ENCODE data around the gene RNPEPL1. TPM values are rescaled to one million over a fixed set of nuclear protein-coding genes. Genes with fewer than 3 reads are reported as not detected.

The RNPEPL1 gene
- total and polyA plus RNA-seq, 7 donors: 23.1 to 136 (median 64.3) TPM

- Histone ChIP-seq H3K4me1 (peaks cover 0 to 23% (median 15%) of the 10 kb centered on the region in 4 donors), H3K9me3 (no peaks in the 10 kb centered on the region), H3K36me3 (peaks cover 8 to 46% (median 33%) of the 10 kb centered on the region in 4 donors), H3K27ac (peak overlapping the region; percentile 40 to 69 (median 67)), H3K4me3 (no peak overlapping the region), H3K27me3 (no peaks in the 10 kb centered on the region)
- TF ChIP-seq, protein P1, sequence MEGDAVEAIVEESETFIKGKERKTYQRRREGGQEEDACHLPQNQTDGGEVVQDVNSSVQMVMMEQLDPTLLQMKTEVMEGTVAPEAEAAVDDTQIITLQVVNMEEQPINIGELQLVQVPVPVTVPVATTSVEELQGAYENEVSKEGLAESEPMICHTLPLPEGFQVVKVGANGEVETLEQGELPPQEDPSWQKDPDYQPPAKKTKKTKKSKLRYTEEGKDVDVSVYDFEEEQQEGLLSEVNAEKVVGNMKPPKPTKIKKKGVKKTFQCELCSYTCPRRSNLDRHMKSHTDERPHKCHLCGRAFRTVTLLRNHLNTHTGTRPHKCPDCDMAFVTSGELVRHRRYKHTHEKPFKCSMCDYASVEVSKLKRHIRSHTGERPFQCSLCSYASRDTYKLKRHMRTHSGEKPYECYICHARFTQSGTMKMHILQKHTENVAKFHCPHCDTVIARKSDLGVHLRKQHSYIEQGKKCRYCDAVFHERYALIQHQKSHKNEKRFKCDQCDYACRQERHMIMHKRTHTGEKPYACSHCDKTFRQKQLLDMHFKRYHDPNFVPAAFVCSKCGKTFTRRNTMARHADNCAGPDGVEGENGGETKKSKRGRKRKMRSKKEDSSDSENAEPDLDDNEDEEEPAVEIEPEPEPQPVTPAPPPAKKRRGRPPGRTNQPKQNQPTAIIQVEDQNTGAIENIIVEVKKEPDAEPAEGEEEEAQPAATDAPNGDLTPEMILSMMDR (IDR thresholded peaks at IDR 0.05): no peak
- no peak for TF ChIP-seq EP300 (IDR thresholded peaks at IDR 0.05)
- no peak for TF ChIP-seq POLR2AphosphoS5 (IDR thresholded peaks at IDR 0.05)
- no peak for TF ChIP-seq POLR2A (IDR thresholded peaks at IDR 0.05)
- no peak for DNase-seq
- WGBS, 2 donors: 89 to 92% methylated on average over 12 of the region's 12 CpGs
- intact Hi-C loops (cut with DNase I): no loop called here
Observed at GRCh38 chr2:240579071-240579762, 10.9 kb downstream of the RNPEPL1 start.

GRCh38 chr2:240579771-240580614 is 11.7 kb downstream of the RNPEPL1 start:
- 35 to 60% methylated on average over 27 of the region's 27 CpGs for WGBS, 2 donors
- Histone ChIP-seq H3K36me3 (peaks cover 8 to 38% (median 27%) of the 10 kb centered on the region in 4 donors), H3K9me3 (no peaks in the 10 kb centered on the region), H3K27ac (peak overlapping the region; percentile 40 to 69 (median 67)), H3K4me1 (peaks cover 0 to 31% (median 23%) of the 10 kb centered on the region in 4 donors), H3K4me3 (no peak overlapping the region), H3K27me3 (no peaks in the 10 kb centered on the region)
- peak; percentile 88 for DNase-seq
- intact Hi-C loops (cut with DNase I): no loop called here
- TF ChIP-seq POLR2A (IDR thresholded peaks at IDR 0.05) (no peak), POLR2AphosphoS5 (IDR thresholded peaks at IDR 0.05) (peak in 2 of 4 donors; percentile 41 to 55)

- TF ChIP-seq EP300 (IDR thresholded peaks at IDR 0.05): no peak
- no peak for TF ChIP-seq POLR2AphosphoS5 (IDR thresholded peaks at IDR 0.05)
- TF ChIP-seq POLR2A (IDR thresholded peaks at IDR 0.05): no peak
- TF ChIP-seq, protein P1 (IDR thresholded peaks at IDR 0.05): no peak
- 97% methylated on average over 5 of the region's 5 CpGs for WGBS, 2 donors
- DNase-seq: no peak
- H3K4me1 ChIP-seq: peaks cover 0 to 41% (median 31%) of the 10 kb centered on the region in 4 donors
- no peaks in the 10 kb centered on the region for H3K27me3 ChIP-seq
- intact Hi-C loops (cut with DNase I): no loop called here
- H3K9me3 ChIP-seq: no peaks in the 10 kb centered on the region
- H3K4me3 ChIP-seq: no peak overlapping the region
- H3K36me3 ChIP-seq: peaks cover 5 to 21% (median 13%) of the 10 kb centered on the region in 4 donors
- H3K27ac ChIP-seq: no peak overlapping the region
Observed at GRCh38 chr2:240581811-240582210, 13.5 kb downstream of the RNPEPL1 start.

- no peak for TF ChIP-seq EP300 (IDR thresholded peaks at IDR 0.05)
- TF ChIP-seq POLR2A (IDR thresholded peaks at IDR 0.05): no peak
- TF ChIP-seq POLR2AphosphoS5 (IDR thresholded peaks at IDR 0.05): no peak
- TF ChIP-seq, protein P1 (IDR thresholded peaks at IDR 0.05): no peak
- peaks cover 0 to 50% (median 38%) of the 10 kb centered on the region in 4 donors for H3K4me1 ChIP-seq
- intact Hi-C loops (cut with DNase I): no loop called here
- H3K36me3 ChIP-seq: peaks cover 0 to 11% (median 5%) of the 10 kb centered on the region in 4 donors
- no peaks in the 10 kb centered on the region for H3K9me3 ChIP-seq
- no peak for DNase-seq
- 90 to 92% methylated on average over 3 of the region's 3 CpGs for WGBS, 2 donors
- H3K27me3 ChIP-seq: no peaks in the 10 kb centered on the region
- H3K27ac ChIP-seq: no peak overlapping the region
- H3K4me3 ChIP-seq: no peak overlapping the region
Observed at GRCh38 chr2:240582781-240583180, 14.5 kb downstream of the RNPEPL1 start.

DNA sequence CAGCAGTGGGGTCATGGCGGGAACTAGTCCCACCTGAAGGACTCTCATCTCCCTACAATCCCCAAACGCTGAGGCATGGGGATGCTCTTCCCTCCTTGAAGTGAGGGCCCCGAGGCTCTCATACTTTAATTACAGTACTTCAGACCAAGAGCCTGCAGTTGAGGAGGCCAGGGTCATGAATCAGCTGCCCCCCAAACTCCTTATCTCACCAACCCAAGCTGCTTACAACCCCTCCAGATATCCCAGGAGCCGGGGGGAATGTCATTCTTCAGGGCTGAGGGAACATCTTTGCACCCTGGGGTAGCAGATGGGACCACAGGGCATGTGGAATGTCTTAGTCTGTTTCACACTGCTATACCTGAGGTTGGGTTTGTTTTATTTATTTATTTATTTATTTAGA is 15.5 kb downstream of the RNPEPL1 start:
- H3K9me3 ChIP-seq: no peaks in the 10 kb centered on the region
- 92% methylated on average over 4 of the region's 4 CpGs for WGBS, 2 donors
- TF ChIP-seq POLR2AphosphoS5 (IDR thresholded peaks at IDR 0.05) (no peak), EP300 (IDR thresholded peaks at IDR 0.05) (no peak), POLR2A (IDR thresholded peaks at IDR 0.05) (no peak)
- TF ChIP-seq, protein P1 (IDR thresholded peaks at IDR 0.05): no peak
- no peak overlapping the region for H3K27ac ChIP-seq
- no peaks in the 10 kb centered on the region for H3K27me3 ChIP-seq
- H3K4me3 ChIP-seq: no peak overlapping the region
- intact Hi-C loops (cut with DNase I): no loop called here
- peaks cover 0 to 60% (median 47%) of the 10 kb centered on the region in 4 donors for H3K4me1 ChIP-seq
- peaks cover 0 to 1% (median 0%) of the 10 kb centered on the region in 4 donors for H3K36me3 ChIP-seq
- no peak for DNase-seq

All from sigmoid colon (tissue), 7 donors.